ENCODE results near the gene ABR.
"Not testable (repeated sequence)": the region's sequence is repeated elsewhere in the genome, so short reads cannot be mapped to it uniquely, and the experiment has no call there.

ABR gene

GRCh38 chr17:1071103-1071825 is 108.5 kb downstream of the ABR start:
- no peak for TF ChIP-seq POLR2A (IDR thresholded peaks at IDR 0.05; ENCODE audit: low read depth, low read length)
- DNase-seq (ENCODE audit: insufficient read length, low spot score) (no peak), FAIRE-seq (no peak)

- FAIRE-seq (no peak), DNase-seq (ENCODE audit: insufficient read length, low spot score) (no peak)
- TF ChIP-seq POLR2A (IDR thresholded peaks at IDR 0.05; ENCODE audit: low read depth, low read length): no peak
Measured at GRCh38 chr17:1070411-1070810, 109.4 kb downstream of the ABR start.

- DNase-seq (ENCODE audit: insufficient read length, low spot score) (no peak), FAIRE-seq (no peak)
- no peak for TF ChIP-seq POLR2A (IDR thresholded peaks at IDR 0.05; ENCODE audit: low read depth, low read length)
Measured at GRCh38 chr17:1069847-1070246, 109.9 kb downstream of the ABR start.

- FAIRE-seq: no peak
- no peak for DNase-seq (ENCODE audit: insufficient read length, low spot score)
- no peak for TF ChIP-seq POLR2A (IDR thresholded peaks at IDR 0.05; ENCODE audit: low read depth, low read length)
Measured at GRCh38 chr17:1068356-1068755, 111.4 kb downstream of the ABR start.

GRCh38 chr17:1067282-1067956 is 112.4 kb downstream of the ABR start:
- TF ChIP-seq POLR2A (IDR thresholded peaks at IDR 0.05; ENCODE audit: low read depth, low read length): no peak
- FAIRE-seq (no peak), DNase-seq (ENCODE audit: insufficient read length, low spot score) (no peak)

GRCh38 chr17:1065416-1065815 is 114.4 kb downstream of the ABR start:
- not testable (repeated sequence) for DNase-seq (ENCODE audit: insufficient read length, low spot score); FAIRE-seq

- FAIRE-seq: peak; percentile 48
- TF ChIP-seq POLR2A (IDR thresholded peaks at IDR 0.05; ENCODE audit: low read depth, low read length): no peak
- DNase-seq (ENCODE audit: insufficient read length, low spot score): peak; percentile 99
Measured at GRCh38 chr17:1060991-1061390, 118.8 kb downstream of the ABR start.

GRCh38 chr17:1059131-1059795 is 120.5 kb downstream of the ABR start:
- TF ChIP-seq POLR2A (IDR thresholded peaks at IDR 0.05; ENCODE audit: low read depth, low read length): no peak
- DNase-seq (ENCODE audit: insufficient read length, low spot score) (no peak), FAIRE-seq (no peak)

- DNase-seq (ENCODE audit: insufficient read length, low spot score) (peak; percentile 62), FAIRE-seq (no peak)
- TF ChIP-seq POLR2A (IDR thresholded peaks at IDR 0.05; ENCODE audit: low read depth, low read length): no peak
Measured at GRCh38 chr17:1058423-1059130, 121.2 kb downstream of the ABR start.

GRCh38 chr17:1056761-1057160 is 123.0 kb downstream of the ABR start:
- FAIRE-seq: no peak

GRCh38 chr17:1055751-1056645 is 123.8 kb downstream of the ABR start:
- no peak for TF ChIP-seq POLR2A (IDR thresholded peaks at IDR 0.05; ENCODE audit: low read depth, low read length)
- DNase-seq (ENCODE audit: insufficient read length, low spot score): peak; percentile 60
- no peak for FAIRE-seq

More at GRCh38 chr17:1056761-1057160, 123.0 kb downstream of the ABR start:
- no peak for TF ChIP-seq POLR2A (IDR thresholded peaks at IDR 0.05; ENCODE audit: low read depth, low read length)
- no peak for DNase-seq (ENCODE audit: insufficient read length, low spot score)

GRCh38 chr17:1055231-1055630 is 124.5 kb downstream of the ABR start:
- no peak for TF ChIP-seq POLR2A (IDR thresholded peaks at IDR 0.05; ENCODE audit: low read depth, low read length)
- DNase-seq (ENCODE audit: insufficient read length, low spot score): no peak
- FAIRE-seq: no peak

- TF ChIP-seq POLR2A (IDR thresholded peaks at IDR 0.05; ENCODE audit: low read depth, low read length): no peak
- FAIRE-seq: no peak
- no peak for DNase-seq (ENCODE audit: insufficient read length, low spot score)
Measured at GRCh38 chr17:1054656-1055055, 125.1 kb downstream of the ABR start.

Data from H54 (cell line).